GM18520 (cell line): ENCODE results near the gene FOXN1.
A peak's percentile ranks its signal among the peaks of the same experiment; 100 is the strongest.

Experiments
- ATAC-seq: cut with Tn5 transposase; IDR thresholded peaks from one replicate; pipeline ENCODE4 v1.9.1; 2021; ENCODE audit not compliant: unreplicated experiment

Gene FOXN1

GRCh38 chr17:28477928-28478327, 28.2 kb upstream of the FOXN1 start:
- ATAC-seq, result no peak

GRCh38 chr17:28478712-28479615, 27.2 kb upstream of the FOXN1 start:
- no peak for ATAC-seq

GRCh38 chr17:28480278-28480677, 25.9 kb upstream of the FOXN1 start:
- ATAC-seq, result no peak

GRCh38 chr17:28480799-28481571, 25.2 kb upstream of the FOXN1 start:
- ATAC-seq, result no peak

- no peak for ATAC-seq
These were observed 23.5 kb upstream of the FOXN1 start for GRCh38 chr17:28482551-28483199.

GRCh38 chr17:28484296-28484695, 21.9 kb upstream of the FOXN1 start:
- ATAC-seq, result peak; percentile 73

GRCh38 chr17:28485049-28485448, 21.1 kb upstream of the FOXN1 start:
- ATAC-seq, result no peak

- no peak for ATAC-seq
These were observed 18.1 kb upstream of the FOXN1 start for GRCh38 chr17:28487881-28488532.

GRCh38 chr17:28488533-28489276, 17.4 kb upstream of the FOXN1 start:
- ATAC-seq, result no peak

GRCh38 chr17:28491286-28491685, 14.9 kb upstream of the FOXN1 start:
- ATAC-seq, result no peak

GRCh38 chr17:28491860-28492259, 14.3 kb upstream of the FOXN1 start:
- ATAC-seq, result no peak

- ATAC-seq, result no peak
These were observed 13.5 kb upstream of the FOXN1 start for GRCh38 chr17:28492352-28493310.

GRCh38 chr17:28493460-28493859, 12.7 kb upstream of the FOXN1 start:
- no peak for ATAC-seq

GRCh38 chr17:28494445-28495188, 11.5 kb upstream of the FOXN1 start:
- ATAC-seq, result no peak

GRCh38 chr17:28495635-28496034, 10.5 kb upstream of the FOXN1 start:
- ATAC-seq, result no peak

GRCh38 chr17:28497931-28498330, 8.2 kb upstream of the FOXN1 start:
- no peak for ATAC-seq

- ATAC-seq, result no peak
These were observed 7.3 kb upstream of the FOXN1 start for GRCh38 chr17:28498652-28499363.

- no peak for ATAC-seq
These were observed 6.8 kb upstream of the FOXN1 start for GRCh38 chr17:28499364-28499664.
